Measurements from ENCODE around the gene RFX2.

- TF ChIP-seq CTCF (IDR thresholded peaks at IDR 0.05) (no peak), EP300 (IDR thresholded peaks at IDR 0.05) (no peak), POLR2AphosphoS5 (IDR thresholded peaks at IDR 0.05) (no peak)
These were observed 22.9 kb upstream of the RFX2 start for GRCh38 chr19:6133231-6133630.
